HEK293 (cell line): ENCODE data around the gene MDFI.

Experiments
- ZNF274 ChIP-seq, 2 experiments: fragments of 200-500 bp in 1 of 2; fragments of 450-650 bp in 1 of 2; sonication (Bioruptor generic) in 1 of 2; formaldehyde crosslinking in 1 of 2; IDR thresholded peaks; 2 replicates each; pipeline versions ENCODE4 v1.5.1 to v1.6.1; 2014 to 2016; ENCODE audit warnings: borderline replicate concordance in 1 of 2, inconsistent platforms in 1 of 2, low read length in 1 of 2, missing biosample characterization in 1 of 2, missing genetic modification characterization in 1 of 2
- ZNF366 ChIP-seq: fragments of 450-650 bp; formaldehyde crosslinking; conservative IDR thresholded peaks from 2 replicates; pipeline ENCODE4 v1.5.1; 2016; ENCODE audit warnings: missing biosample characterization, missing genetic modification characterization
- TF ChIP-seq, protein P1 (sequence below): fragments of 450-650 bp; formaldehyde crosslinking; IDR thresholded peaks from 2 replicates; pipeline ENCODE4 v1.5.1; 2016; ENCODE audit warnings: missing biosample characterization, missing genetic modification characterization

DNA sequence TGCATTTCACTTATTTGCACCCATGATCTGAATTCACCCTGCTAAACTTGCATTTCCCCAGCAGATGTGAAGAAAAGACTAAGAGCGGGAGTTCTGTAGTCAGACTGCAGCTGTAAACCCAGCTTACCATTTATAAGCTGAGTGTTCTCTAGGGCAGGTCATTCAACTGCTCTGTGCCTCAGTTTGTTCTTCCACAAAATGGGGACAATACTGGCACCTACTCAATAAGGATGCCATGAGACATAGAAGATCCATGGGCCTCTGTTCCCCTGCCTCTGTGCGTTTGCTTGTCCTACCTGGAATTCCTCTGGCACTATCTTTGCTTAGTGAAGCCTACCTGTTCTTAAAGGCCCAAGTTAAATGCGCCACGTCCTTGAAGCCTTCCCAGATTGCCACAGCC lies 12.2 kb upstream of the MDFI start:
- TF ChIP-seq ZNF366 (no peak), ZNF274 (IDR thresholded peaks at IDR 0.05; ENCODE audit: low read length) (no peak), ZNF274 (tag by site-specific recombination; IDR thresholded peaks at IDR 0.05; ENCODE audit: borderline replicate concordance) (no peak)
- TF ChIP-seq, protein P1, sequence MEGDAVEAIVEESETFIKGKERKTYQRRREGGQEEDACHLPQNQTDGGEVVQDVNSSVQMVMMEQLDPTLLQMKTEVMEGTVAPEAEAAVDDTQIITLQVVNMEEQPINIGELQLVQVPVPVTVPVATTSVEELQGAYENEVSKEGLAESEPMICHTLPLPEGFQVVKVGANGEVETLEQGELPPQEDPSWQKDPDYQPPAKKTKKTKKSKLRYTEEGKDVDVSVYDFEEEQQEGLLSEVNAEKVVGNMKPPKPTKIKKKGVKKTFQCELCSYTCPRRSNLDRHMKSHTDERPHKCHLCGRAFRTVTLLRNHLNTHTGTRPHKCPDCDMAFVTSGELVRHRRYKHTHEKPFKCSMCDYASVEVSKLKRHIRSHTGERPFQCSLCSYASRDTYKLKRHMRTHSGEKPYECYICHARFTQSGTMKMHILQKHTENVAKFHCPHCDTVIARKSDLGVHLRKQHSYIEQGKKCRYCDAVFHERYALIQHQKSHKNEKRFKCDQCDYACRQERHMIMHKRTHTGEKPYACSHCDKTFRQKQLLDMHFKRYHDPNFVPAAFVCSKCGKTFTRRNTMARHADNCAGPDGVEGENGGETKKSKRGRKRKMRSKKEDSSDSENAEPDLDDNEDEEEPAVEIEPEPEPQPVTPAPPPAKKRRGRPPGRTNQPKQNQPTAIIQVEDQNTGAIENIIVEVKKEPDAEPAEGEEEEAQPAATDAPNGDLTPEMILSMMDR (tag by site-specific recombination), result no peak
